WI38 (cell line): Measurements from ENCODE around the gene MTMR12.

Experiments
- H3K4me3 ChIP-seq: 2 replicates; pipeline ENCODE4 v1.5.1; 2011; ENCODE audit warnings: low read depth, mild to moderate bottlenecking, control low read depth, low read length
- TF ChIP-seq, protein P1 (sequence below): IDR thresholded peaks from 2 replicates; pipeline ENCODE4 v1.5.1; 2012; ENCODE audit warnings: low read depth, mild to moderate bottlenecking, control low read depth, low read length

MTMR12 gene

GRCh38 chr5:32353420-32353819 lies 40.7 kb upstream of the MTMR12 start:
- H3K4me3 ChIP-seq: no peak overlapping the region
- TF ChIP-seq, protein P1, sequence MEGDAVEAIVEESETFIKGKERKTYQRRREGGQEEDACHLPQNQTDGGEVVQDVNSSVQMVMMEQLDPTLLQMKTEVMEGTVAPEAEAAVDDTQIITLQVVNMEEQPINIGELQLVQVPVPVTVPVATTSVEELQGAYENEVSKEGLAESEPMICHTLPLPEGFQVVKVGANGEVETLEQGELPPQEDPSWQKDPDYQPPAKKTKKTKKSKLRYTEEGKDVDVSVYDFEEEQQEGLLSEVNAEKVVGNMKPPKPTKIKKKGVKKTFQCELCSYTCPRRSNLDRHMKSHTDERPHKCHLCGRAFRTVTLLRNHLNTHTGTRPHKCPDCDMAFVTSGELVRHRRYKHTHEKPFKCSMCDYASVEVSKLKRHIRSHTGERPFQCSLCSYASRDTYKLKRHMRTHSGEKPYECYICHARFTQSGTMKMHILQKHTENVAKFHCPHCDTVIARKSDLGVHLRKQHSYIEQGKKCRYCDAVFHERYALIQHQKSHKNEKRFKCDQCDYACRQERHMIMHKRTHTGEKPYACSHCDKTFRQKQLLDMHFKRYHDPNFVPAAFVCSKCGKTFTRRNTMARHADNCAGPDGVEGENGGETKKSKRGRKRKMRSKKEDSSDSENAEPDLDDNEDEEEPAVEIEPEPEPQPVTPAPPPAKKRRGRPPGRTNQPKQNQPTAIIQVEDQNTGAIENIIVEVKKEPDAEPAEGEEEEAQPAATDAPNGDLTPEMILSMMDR: no peak

- H3K4me3 ChIP-seq: no peak overlapping the region
- TF ChIP-seq, protein P1: no peak
Observed at GRCh38 chr5:32352685-32353084, 39.9 kb upstream of the MTMR12 start.

DNA sequence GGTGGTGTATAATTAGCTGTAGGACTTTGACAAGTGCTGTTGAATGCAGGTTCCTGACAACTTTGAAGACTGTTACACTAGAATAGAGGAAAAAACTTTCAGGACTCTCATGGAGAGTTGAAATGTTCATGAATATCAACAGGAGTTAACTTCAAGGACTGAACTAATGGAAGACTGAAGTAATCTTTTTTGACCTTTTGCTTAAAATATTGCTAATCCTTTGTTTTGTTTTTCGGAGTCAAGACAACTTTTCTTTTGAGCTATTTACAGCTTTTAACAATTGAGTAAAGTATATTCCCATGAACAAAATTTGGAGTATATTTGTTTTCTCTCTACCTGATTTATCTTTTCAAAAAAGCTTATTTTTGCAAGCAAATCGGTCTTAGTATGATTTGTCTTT lies 34.1 kb upstream of the MTMR12 start:
- no peak overlapping the region for H3K4me3 ChIP-seq
- TF ChIP-seq, protein P1: no peak

DNA sequence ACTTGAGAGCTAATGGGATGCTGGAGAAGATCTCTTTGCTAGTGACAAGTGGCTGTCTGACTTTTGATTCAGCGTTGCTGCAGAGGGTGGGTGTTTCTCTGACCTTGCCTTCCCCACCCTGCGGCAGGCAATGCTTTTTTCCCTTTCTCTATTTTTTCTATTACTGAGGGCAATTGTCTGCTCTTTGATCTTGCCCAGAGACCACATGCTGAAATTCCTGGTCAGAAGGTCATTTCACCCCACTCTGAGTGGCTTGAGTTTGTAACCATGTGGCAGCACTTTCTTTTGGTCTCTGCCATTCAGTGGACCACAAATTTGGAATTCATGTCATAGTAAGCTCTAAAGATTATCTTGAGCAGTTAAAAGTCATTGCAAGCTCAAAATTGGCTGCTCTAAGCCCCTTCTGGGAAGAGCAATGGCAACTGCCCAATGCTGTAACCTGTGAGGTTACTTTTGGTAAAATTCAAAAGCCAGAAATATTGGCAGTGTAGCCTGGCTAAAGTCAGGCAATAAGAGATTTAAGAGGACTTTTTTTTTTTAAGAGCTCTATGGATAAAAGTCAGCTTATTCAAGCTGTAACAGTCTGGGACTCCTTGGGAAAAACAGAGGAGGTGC lies 30.4 kb upstream of the MTMR12 start:
- TF ChIP-seq, protein P1: no peak
- H3K4me3 ChIP-seq: no peak overlapping the region

DNA sequence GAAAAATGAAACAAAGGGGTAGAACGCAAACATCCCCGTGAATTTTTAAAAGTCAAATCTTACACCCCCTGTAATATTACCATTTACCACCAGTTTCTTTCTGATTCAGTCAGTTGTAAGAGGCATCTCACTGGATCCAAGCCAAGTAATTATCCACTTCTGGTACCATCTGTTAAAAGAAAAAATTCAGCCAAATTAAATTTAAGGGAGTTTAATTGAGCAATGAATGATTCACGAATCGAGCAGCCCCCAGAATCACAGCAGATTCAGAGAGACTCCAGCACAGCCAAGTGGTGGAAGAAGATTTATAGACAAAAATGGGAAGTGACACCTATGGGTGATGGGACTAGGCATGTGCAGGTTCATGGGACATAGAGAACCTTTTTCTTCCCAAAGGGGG lies 29.9 kb upstream of the MTMR12 start:
- TF ChIP-seq, protein P1: no peak
- H3K4me3 ChIP-seq: no peak overlapping the region

- TF ChIP-seq, protein P1: no peak
Observed at GRCh38 chr5:32339878-32340277, 27.1 kb upstream of the MTMR12 start.

GRCh38 chr5:32339198-32339597 lies 26.5 kb upstream of the MTMR12 start:
- TF ChIP-seq, protein P1: no peak
- H3K4me3 ChIP-seq: no peak overlapping the region

More at GRCh38 chr5:32339878-32340277, 27.1 kb upstream of the MTMR12 start:
- H3K4me3 ChIP-seq: no peak overlapping the region
